ENCODE measurements around the gene GPANK1.

GPANK1 gene

DNA sequence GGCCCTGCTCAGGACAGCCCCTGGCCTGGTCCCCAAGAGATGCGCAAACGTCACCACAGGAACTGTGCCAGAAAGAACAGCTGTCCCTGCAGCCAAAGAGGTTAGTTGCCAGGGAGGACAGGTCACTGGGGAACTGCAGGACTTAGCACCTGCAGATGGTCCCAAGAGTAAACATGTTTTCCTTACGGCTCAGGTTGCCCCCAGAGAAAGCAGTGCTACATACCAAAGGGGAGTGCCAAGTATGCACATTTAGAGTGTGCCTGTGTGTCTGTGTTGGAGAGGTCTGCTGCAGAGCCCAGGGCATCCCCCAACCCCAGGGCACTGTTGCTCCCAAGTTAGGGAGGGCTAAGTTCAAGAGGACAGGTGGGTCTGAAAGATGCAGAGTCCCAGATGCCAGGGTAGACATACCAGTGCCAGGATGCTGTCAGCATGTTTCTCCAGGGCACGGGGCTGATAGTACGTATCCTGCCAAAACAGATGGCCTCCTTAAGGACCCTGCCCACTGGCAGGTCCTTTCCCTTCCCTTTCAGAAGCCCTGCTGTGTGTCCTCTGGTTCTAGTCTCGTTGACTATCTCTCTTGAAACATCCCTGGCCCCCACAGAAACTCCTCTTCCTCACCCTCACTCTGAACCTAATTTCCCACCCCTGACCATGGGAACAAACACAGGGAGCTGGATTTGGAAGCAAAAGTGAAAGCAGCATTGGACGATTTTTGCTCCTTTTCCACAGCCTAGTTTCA lies 37.0 kb upstream of the GPANK1 start:
- Mint-ChIP-seq H3K4me3 (peak overlapping the region; percentile 96 to 99), H3K9me3 (no peaks in the 10 kb centered on the region), H3K27ac (peak overlapping the region; percentile 98), H3K27me3 (no peaks in the 10 kb centered on the region), H3K36me3 (peaks cover 9 to 22% of the 10 kb centered on the region in 2 donors), H3K4me1 (peaks cover 22 to 25% of the 10 kb centered on the region in 2 donors)
- DNase-seq (no peak), ATAC-seq (replicated peaks) (no peak)

DNA sequence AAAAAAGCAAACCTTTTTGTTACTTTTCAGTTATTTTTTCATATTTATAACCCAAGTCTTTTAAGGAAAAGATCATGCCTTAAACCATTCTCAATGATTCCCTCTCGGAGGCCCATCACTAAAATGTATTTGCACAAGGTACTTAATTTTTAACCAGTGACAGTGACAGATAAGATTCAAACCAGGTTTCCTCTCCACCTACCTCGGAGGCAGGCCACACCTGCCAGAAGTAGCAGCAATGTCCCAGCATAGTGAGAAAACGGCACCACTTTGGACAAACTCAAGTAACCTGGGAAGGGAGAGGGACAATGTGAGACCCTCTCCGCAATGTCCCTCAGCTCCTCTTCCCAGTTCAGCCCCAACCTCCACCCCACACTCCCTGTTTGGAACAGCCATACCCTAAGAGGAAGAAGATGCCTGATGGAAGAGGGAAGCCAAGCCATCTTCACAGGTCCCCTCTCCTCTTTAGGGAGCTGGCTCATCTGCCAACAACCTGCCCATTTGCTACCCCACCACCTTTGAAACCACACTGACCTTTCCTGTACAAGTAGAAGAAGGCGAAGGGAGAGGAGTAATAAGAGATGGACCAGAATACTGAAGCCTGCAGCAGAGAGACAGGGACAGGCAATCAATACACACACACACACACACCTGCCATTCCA lies 36.1 kb upstream of the GPANK1 start:
- H3K27me3 Mint-ChIP-seq, result no peaks in the 10 kb centered on the region
- peaks cover 22 to 25% of the 10 kb centered on the region in 2 donors for H3K4me1 Mint-ChIP-seq
- H3K4me3 Mint-ChIP-seq, result peak overlapping the region; percentile 4 to 50
- H3K36me3 Mint-ChIP-seq, result peaks cover 9 to 28% of the 10 kb centered on the region in 2 donors
- no peaks in the 10 kb centered on the region for H3K9me3 Mint-ChIP-seq
- ATAC-seq (replicated peaks) (no peak), DNase-seq (no peak)
- H3K27ac Mint-ChIP-seq, result peak overlapping the region; percentile 48

DNA sequence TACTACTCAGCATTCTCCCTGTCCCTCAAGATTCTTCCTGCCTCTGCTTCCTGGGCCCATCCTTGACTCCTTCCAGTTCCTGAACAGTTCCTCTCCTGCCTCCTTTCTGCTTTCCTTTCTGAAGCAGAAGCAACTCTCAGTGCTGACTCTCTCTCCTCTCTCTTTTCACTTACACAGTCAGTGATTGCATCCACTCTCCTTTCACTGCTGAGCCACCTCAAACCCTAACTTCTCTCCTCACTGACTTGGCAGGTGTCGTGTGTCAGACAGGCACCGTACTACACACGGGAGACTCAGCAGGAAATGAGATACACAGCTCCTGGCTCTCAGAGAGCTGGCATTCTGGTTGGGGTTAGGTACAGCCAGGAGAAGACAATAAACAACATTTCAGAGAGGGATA lies 32.8 kb upstream of the GPANK1 start:
- ATAC-seq (replicated peaks) (no peak), DNase-seq (no peak)
- H3K27me3 Mint-ChIP-seq, result no peaks in the 10 kb centered on the region
- H3K27ac Mint-ChIP-seq, result peak overlapping the region; percentile 21
- peaks cover 19% of the 10 kb centered on the region in 2 donors for H3K4me1 Mint-ChIP-seq
- H3K4me3 Mint-ChIP-seq, result no peak overlapping the region
- H3K9me3 Mint-ChIP-seq, result no peaks in the 10 kb centered on the region
- peaks cover 19 to 35% of the 10 kb centered on the region in 2 donors for H3K36me3 Mint-ChIP-seq

DNA sequence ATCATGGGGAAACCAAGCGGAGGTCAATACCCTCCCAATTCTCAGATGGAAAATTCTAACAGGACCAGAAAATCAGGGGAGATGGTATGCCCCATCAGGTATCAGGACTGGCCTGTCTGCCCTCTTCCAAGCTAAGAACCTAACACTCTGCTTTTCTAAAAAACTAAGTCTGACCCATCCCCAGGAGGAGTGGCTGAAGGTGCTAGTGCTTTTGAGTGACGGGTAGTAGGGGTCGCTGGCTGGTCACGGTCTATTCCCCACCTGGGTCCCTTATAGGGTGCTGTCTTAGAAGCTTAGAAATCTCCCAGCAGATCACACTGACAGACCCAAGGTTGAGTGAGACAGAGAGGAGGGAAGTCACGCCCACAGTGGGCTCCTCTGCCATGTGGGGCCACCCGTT lies 28.7 kb upstream of the GPANK1 start:
- Mint-ChIP-seq H3K36me3 (peaks cover 39 to 53% of the 10 kb centered on the region in 2 donors), H3K4me1 (peaks cover 23 to 24% of the 10 kb centered on the region in 2 donors), H3K9me3 (no peaks in the 10 kb centered on the region), H3K27ac (no peak overlapping the region), H3K4me3 (no peak overlapping the region), H3K27me3 (no peaks in the 10 kb centered on the region)
- DNase-seq (no peak), ATAC-seq (replicated peaks) (no peak)

DNA sequence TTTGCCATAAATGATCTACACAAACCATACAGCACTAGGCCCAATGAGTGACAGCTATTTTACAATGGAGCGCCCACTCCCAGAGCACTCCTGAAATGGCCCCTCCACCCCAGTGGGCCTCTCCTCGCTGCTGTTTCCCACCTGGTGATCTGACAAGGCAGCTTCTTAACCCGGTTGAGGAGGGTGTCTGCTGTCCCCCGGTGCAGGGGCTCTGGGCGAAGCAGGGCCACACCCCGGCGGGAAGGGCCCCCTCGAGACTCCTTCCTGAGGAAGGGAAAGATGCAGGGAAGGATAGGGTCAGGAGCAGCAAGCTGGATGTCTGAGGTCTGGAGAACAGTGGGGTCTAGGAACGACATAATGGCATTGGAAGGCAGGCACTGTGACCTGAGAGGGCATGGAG lies 28.1 kb upstream of the GPANK1 start:
- Mint-ChIP-seq H3K4me1 (peaks cover 23 to 24% of the 10 kb centered on the region in 2 donors), H3K27me3 (no peaks in the 10 kb centered on the region), H3K9me3 (no peaks in the 10 kb centered on the region), H3K4me3 (no peak overlapping the region), H3K36me3 (peaks cover 41 to 59% of the 10 kb centered on the region in 2 donors), H3K27ac (no peak overlapping the region)
- DNase-seq, result no peak
- ATAC-seq (replicated peaks), result no peak

DNA sequence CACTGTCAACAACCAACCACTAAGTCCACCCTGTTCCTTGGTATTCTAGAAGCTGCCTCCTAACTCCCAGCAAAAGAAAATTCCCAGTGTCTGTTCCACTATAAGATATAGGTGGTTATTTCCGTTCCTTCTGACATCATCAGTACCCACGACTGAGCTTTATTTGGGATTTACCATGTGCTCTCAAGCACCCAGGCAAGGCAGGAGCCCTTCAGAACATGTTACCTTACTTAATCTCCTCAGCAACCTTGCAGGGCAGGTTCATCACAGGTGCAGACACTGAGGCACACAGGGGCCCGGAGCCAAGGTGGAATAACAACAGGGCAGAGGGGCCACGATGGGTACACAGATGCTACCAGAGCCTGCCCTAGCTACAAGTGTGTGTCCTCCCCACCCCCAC lies 27.6 kb upstream of the GPANK1 start:
- Mint-ChIP-seq H3K27me3 (no peaks in the 10 kb centered on the region), H3K27ac (no peak overlapping the region), H3K4me1 (peaks cover 20 to 23% of the 10 kb centered on the region in 2 donors), H3K4me3 (no peak overlapping the region), H3K9me3 (no peaks in the 10 kb centered on the region), H3K36me3 (peaks cover 43 to 59% of the 10 kb centered on the region in 2 donors)
- DNase-seq (no peak), ATAC-seq (replicated peaks) (no peak)

DNA sequence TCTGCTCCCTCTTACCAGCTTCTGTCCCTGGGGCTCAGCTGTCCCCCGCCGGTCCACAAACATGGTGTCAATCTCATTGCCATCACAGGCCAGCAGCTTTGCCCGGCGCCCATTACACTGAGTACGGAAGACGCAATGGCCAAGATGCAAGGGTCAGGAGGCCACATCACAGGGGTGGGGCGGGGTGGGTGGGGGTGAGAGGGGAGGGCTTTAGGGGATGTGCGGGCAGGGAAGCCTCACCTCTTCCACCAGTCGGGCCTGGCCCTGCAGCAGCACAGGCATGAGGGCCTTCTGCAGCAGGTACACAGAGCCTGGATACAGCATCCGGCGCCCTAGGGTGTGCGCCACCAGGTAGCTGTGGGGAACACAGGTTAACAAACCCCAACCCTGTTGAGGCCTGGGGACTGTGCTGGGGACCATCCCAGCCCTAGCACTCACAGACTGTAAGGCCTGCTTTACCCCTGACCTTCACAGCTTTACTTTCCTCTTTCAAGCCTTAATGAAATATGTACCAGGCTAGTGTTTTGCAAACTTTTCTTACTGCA lies 26.8 kb upstream of the GPANK1 start:
- Mint-ChIP-seq H3K4me3 (no peak overlapping the region), H3K4me1 (peaks cover 18 to 23% of the 10 kb centered on the region in 2 donors), H3K27ac (no peak overlapping the region), H3K9me3 (no peaks in the 10 kb centered on the region), H3K27me3 (no peaks in the 10 kb centered on the region), H3K36me3 (peaks cover 42 to 59% of the 10 kb centered on the region in 2 donors)
- DNase-seq, result no peak
- ATAC-seq (replicated peaks), result no peak

DNA sequence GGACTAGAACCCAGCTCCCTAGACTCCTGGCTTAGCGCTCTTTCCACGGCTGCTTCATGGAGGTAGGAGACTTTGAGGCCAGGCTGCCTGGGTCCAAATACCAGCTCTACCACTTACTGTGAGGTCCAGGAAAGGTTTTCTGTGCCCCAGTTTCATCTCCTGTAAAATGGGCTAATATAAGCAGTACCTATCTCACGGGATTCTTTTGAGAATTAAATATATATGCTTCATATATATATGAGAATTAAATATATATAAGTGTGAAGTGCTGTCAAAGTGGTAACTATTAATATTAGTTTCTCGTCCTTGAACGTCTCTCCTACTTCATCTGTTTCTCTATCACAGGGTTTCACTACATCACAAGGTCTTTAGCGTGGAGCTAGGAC lies 26.3 kb upstream of the GPANK1 start:
- H3K36me3 Mint-ChIP-seq, result peaks cover 47 to 60% of the 10 kb centered on the region in 2 donors
- H3K9me3 Mint-ChIP-seq, result no peaks in the 10 kb centered on the region
- ATAC-seq (replicated peaks) (no peak), DNase-seq (no peak)
- no peaks in the 10 kb centered on the region for H3K27me3 Mint-ChIP-seq
- H3K4me3 Mint-ChIP-seq, result no peak overlapping the region
- H3K4me1 Mint-ChIP-seq, result peaks cover 18 to 23% of the 10 kb centered on the region in 2 donors
- peak overlapping the region; percentile 77 for H3K27ac Mint-ChIP-seq

DNA sequence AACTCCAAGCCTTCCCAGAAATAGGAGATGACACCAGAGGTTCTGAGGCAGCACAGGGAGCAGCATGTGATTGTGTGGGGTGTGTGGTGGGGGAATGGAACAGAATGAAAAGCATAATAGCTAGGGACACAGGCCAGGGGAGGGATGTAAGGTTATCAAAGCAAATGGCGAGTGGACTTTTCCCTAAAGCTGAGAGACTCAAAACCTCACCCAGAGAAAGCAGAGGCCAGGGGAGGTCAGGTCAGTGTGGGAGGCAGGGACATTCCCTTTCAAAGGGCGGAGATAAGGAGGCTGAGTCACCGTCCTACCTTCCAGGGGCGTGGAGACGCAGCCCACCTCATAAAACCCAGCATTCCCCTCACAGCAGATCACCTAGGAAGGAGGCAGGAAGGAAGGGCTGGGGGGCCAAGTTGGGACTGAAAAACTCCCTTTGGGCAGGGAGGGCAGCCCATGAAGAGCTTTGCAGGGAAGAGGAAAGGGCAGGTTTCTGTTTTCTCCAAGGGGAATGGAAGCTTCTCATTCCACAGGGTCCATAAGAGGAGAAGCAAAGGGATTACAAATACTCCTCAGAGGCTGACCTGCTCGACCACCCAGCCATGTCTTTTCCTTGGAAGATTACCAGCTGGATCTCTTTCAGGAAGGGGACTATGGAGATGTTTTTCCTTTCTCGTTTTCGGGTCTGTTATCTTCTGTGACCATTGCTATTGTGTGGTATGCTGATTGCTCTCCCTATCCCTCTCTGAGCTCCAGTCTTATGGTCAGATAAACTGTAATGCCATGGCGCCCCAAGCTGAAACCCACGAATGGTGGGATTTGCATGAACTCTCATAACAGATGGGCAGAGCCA lies 25.7 kb upstream of the GPANK1 start:
- H3K9me3 Mint-ChIP-seq, result no peaks in the 10 kb centered on the region
- H3K4me1 Mint-ChIP-seq, result peaks cover 18 to 23% of the 10 kb centered on the region in 2 donors
- no peaks in the 10 kb centered on the region for H3K27me3 Mint-ChIP-seq
- H3K4me3 Mint-ChIP-seq, result peak overlapping the region in 1 of 2 donors; percentile 8
- DNase-seq (no peak), ATAC-seq (replicated peaks) (peak in 1 of 2 donors; percentile 68)
- peaks cover 52 to 66% of the 10 kb centered on the region in 2 donors for H3K36me3 Mint-ChIP-seq
- peak overlapping the region; percentile 78 for H3K27ac Mint-ChIP-seq

DNA sequence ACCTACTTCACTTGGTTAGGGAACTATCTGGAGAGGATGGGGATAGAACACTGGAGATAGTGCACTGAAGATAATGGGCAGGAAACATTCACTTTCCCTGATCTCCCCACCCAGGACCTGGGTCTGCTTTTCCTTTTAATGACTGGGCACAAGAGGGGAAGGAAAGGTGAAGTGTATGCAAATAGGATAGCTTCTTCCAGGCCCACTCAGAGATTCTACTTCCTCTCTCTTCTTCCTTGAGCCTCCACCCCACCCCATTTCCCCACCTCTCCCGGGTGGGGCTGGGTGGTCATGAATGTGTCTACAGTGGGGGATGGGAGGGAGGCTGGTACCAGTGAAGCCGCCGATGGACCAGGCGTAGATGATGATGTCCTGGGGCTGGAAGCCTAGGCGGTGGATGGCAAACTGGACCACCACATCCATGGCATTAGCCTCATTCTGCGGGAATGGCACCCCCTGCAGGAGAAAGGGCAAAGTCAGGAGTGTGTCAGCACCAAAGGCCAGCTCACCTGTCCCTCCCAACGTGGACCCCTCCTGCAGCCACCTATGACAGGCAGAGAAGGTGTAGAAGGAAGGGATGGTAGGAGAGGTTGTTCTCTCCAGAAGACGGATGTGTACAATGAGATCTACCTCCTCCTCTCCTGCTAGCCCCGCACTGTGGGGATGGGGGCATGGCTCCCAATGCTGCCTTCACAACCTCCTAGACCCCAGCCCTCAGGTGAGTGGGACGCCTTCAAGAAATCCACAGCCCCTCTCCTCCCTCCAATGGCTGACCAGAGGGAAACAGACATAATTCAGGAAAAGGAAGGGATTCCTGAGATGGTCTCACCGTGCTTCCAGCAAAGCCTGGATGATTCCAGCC lies 24.7 kb upstream of the GPANK1 start:
- ATAC-seq (replicated peaks) (no peak), DNase-seq (no peak)
- Mint-ChIP-seq H3K4me3 (peak overlapping the region in 1 of 2 donors; percentile 8), H3K27me3 (no peaks in the 10 kb centered on the region), H3K27ac (peak overlapping the region; percentile 78), H3K36me3 (peaks cover 56 to 67% of the 10 kb centered on the region in 2 donors), H3K4me1 (peaks cover 18 to 23% of the 10 kb centered on the region in 2 donors), H3K9me3 (no peaks in the 10 kb centered on the region)

DNA sequence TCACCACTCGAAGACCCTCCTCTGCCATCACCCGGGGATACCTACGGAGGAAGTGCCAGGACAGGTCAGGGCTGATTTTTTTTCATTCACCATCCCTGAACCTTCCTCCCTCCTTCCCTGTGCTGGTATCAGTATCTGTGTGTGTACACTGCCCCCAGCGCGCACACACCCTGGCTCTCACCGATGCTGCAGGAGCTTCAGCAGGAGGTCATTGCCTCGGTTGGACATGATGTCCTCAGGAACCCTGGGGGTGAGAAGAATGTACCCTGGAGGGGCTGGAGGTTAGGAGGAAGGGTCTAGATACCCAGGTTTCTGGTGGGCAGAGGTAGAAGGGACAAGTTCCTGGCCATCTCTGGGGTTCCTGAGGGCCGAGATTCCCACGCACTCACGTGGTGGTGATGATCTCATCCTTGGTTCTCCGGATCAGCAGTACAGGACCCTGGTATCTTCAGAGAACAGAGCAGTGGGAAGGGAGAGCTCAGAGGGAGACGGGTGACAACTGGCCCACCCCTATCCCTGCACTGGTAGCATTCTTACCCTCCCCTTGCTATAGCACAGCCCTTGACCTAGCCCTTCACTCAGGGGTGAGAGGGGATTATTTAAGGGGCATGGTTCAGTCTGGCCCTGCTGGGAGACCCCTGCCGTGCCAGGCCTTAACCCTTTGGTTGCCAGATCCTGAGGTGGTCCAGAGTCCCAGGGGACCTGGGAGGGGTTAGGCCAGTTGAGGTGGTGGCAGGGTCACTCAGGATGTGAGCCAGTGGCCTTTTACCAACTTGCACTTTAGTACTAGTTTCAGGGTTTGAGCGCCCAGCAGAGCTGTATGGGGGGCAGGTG lies 23.3 kb upstream of the GPANK1 start:
- ATAC-seq (replicated peaks) (no peak), DNase-seq (no peak)
- H3K4me3 Mint-ChIP-seq, result no peak overlapping the region
- peaks cover 56 to 67% of the 10 kb centered on the region in 2 donors for H3K36me3 Mint-ChIP-seq
- H3K9me3 Mint-ChIP-seq, result no peaks in the 10 kb centered on the region
- H3K27me3 Mint-ChIP-seq, result no peaks in the 10 kb centered on the region
- H3K4me1 Mint-ChIP-seq, result peaks cover 21 to 26% of the 10 kb centered on the region in 2 donors
- no peak overlapping the region for H3K27ac Mint-ChIP-seq

DNA sequence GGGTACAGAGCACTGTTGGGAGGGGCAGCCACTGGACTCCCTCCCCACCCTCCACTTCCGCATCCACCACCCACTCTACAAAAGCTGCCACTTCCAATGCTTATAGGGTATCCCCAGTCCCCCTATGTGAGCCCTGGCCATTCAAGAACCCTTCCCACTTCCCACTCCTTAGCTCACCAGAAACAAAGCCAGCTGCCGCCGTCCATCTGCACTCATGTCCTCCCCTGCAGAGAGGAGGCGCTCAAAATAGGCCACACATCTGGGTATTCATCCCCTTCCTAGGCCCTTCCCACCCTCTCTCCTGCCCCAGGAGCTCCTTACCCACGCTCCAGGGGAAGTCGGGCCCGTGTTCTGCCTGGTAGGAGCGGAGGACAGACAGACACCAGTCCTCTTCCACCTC lies 22.5 kb upstream of the GPANK1 start:
- DNase-seq (no peak), ATAC-seq (replicated peaks) (no peak)
- peak overlapping the region; percentile 65 for H3K27ac Mint-ChIP-seq
- H3K9me3 Mint-ChIP-seq, result no peaks in the 10 kb centered on the region
- H3K4me1 Mint-ChIP-seq, result peaks cover 22 to 29% of the 10 kb centered on the region in 2 donors
- H3K27me3 Mint-ChIP-seq, result no peaks in the 10 kb centered on the region
- H3K36me3 Mint-ChIP-seq, result peaks cover 53 to 63% of the 10 kb centered on the region in 2 donors
- H3K4me3 Mint-ChIP-seq, result no peak overlapping the region

DNA sequence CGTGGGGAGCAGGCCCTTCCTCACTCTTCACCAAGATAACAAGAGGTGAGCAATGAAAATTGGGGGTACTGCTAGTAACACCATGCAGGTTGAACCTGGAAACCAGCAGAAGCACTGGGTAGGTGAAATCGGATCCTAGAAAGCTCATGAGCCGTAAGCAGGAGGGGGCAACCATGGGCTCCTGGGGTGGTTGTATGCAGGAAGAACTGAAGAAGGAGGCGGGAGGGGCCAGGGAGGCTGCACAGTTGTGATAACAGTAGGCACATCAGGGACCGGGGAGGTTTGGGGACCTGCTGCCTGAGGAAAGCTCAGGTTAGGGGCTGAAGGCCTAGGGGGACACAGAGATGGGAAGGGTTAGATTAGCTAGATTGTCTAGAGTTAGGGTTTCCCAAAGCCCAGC lies 21.7 kb upstream of the GPANK1 start:
- no peaks in the 10 kb centered on the region for H3K27me3 Mint-ChIP-seq
- H3K27ac Mint-ChIP-seq, result no peak overlapping the region
- no peaks in the 10 kb centered on the region for H3K9me3 Mint-ChIP-seq
- ATAC-seq (replicated peaks) (no peak), DNase-seq (no peak)
- peaks cover 24 to 32% of the 10 kb centered on the region in 2 donors for H3K4me1 Mint-ChIP-seq
- H3K36me3 Mint-ChIP-seq, result peaks cover 53 to 59% of the 10 kb centered on the region in 2 donors
- H3K4me3 Mint-ChIP-seq, result no peak overlapping the region

Measured in stimulated activated naive B cell treated with anti-CD40 and anti-IgM and Interleukin-4, amounts not matched to agents 10 μg/mL and 1 μg/mL and 100 μg/mL, for 72 hours (primary cell).